ENCODE measurements around the gene ACTRT2.

The ACTRT2 gene

GRCh38 chr1:3017440-3018050 is 3.7 kb upstream of the ACTRT2 start:
- Mint-ChIP-seq H3K4me3 (no peak overlapping the region), H3K36me3 (no peaks in the 10 kb centered on the region), H3K9me3 (ENCODE audit: low read depth) (no peaks in the 10 kb centered on the region), H3K27me3 (peaks cover 3% of the 10 kb centered on the region), H3K27ac (no peak overlapping the region), H3K4me1 (ENCODE audit: low read depth) (peaks cover 2% of the 10 kb centered on the region)

GRCh38 chr1:3018051-3018471 is 3.2 kb upstream of the ACTRT2 start:
- no peaks in the 10 kb centered on the region for H3K9me3 Mint-ChIP-seq (ENCODE audit: low read depth)
- H3K4me3 Mint-ChIP-seq = no peak overlapping the region
- H3K27me3 Mint-ChIP-seq = peaks cover 3% of the 10 kb centered on the region
- peaks cover 2% of the 10 kb centered on the region for H3K4me1 Mint-ChIP-seq (ENCODE audit: low read depth)
- no peak overlapping the region for H3K27ac Mint-ChIP-seq
- H3K36me3 Mint-ChIP-seq = no peaks in the 10 kb centered on the region

GRCh38 chr1:3018576-3018975 is 2.7 kb upstream of the ACTRT2 start:
- H3K27ac Mint-ChIP-seq = no peak overlapping the region
- H3K27me3 Mint-ChIP-seq = no peaks in the 10 kb centered on the region
- H3K9me3 Mint-ChIP-seq (ENCODE audit: low read depth) = no peaks in the 10 kb centered on the region
- H3K4me3 Mint-ChIP-seq = no peak overlapping the region
- no peaks in the 10 kb centered on the region for H3K36me3 Mint-ChIP-seq
- no peaks in the 10 kb centered on the region for H3K4me1 Mint-ChIP-seq (ENCODE audit: low read depth)

GRCh38 chr1:3019007-3019515 is 2.2 kb upstream of the ACTRT2 start:
- Mint-ChIP-seq H3K4me1 (ENCODE audit: low read depth) (no peaks in the 10 kb centered on the region), H3K4me3 (no peak overlapping the region), H3K9me3 (ENCODE audit: low read depth) (no peaks in the 10 kb centered on the region), H3K27ac (no peak overlapping the region), H3K36me3 (no peaks in the 10 kb centered on the region), H3K27me3 (no peaks in the 10 kb centered on the region)

- Mint-ChIP-seq H3K4me1 (ENCODE audit: low read depth) (no peaks in the 10 kb centered on the region), H3K27ac (no peak overlapping the region), H3K9me3 (ENCODE audit: low read depth) (no peaks in the 10 kb centered on the region), H3K36me3 (no peaks in the 10 kb centered on the region), H3K4me3 (no peak overlapping the region), H3K27me3 (no peaks in the 10 kb centered on the region)
Measured at GRCh38 chr1:3019516-3020051, 1.7 kb upstream of the ACTRT2 start.

GRCh38 chr1:3020263-3020909 is 881 bp upstream of the ACTRT2 start:
- H3K9me3 Mint-ChIP-seq (ENCODE audit: low read depth) = no peaks in the 10 kb centered on the region
- H3K36me3 Mint-ChIP-seq = no peaks in the 10 kb centered on the region
- no peaks in the 10 kb centered on the region for H3K4me1 Mint-ChIP-seq (ENCODE audit: low read depth)
- H3K27me3 Mint-ChIP-seq = no peaks in the 10 kb centered on the region
- no peak overlapping the region for H3K27ac Mint-ChIP-seq
- no peak overlapping the region for H3K4me3 Mint-ChIP-seq

- H3K9me3 Mint-ChIP-seq (ENCODE audit: low read depth) = no peaks in the 10 kb centered on the region
- H3K4me3 Mint-ChIP-seq = no peak overlapping the region
- H3K4me1 Mint-ChIP-seq (ENCODE audit: low read depth) = no peaks in the 10 kb centered on the region
- no peak overlapping the region for H3K27ac Mint-ChIP-seq
- no peaks in the 10 kb centered on the region for H3K36me3 Mint-ChIP-seq
- H3K27me3 Mint-ChIP-seq = no peaks in the 10 kb centered on the region
Measured at GRCh38 chr1:3021801-3022401, 634 bp downstream of the ACTRT2 start.

- Mint-ChIP-seq H3K36me3 (no peaks in the 10 kb centered on the region), H3K4me3 (no peak overlapping the region), H3K27me3 (no peaks in the 10 kb centered on the region), H3K4me1 (ENCODE audit: low read depth) (no peaks in the 10 kb centered on the region), H3K9me3 (ENCODE audit: low read depth) (no peaks in the 10 kb centered on the region), H3K27ac (no peak overlapping the region)
Measured at GRCh38 chr1:3022511-3022973, 1.3 kb downstream of the ACTRT2 start.

- no peaks in the 10 kb centered on the region for H3K9me3 Mint-ChIP-seq (ENCODE audit: low read depth)
- H3K36me3 Mint-ChIP-seq = no peaks in the 10 kb centered on the region
- no peak overlapping the region for H3K27ac Mint-ChIP-seq
- H3K27me3 Mint-ChIP-seq = no peaks in the 10 kb centered on the region
- H3K4me1 Mint-ChIP-seq (ENCODE audit: low read depth) = no peaks in the 10 kb centered on the region
- H3K4me3 Mint-ChIP-seq = no peak overlapping the region
Measured at GRCh38 chr1:3022976-3023375, 1.7 kb downstream of the ACTRT2 start.

GRCh38 chr1:3024019-3024418 is 2.8 kb downstream of the ACTRT2 start:
- Mint-ChIP-seq H3K4me3 (no peak overlapping the region), H3K36me3 (no peaks in the 10 kb centered on the region), H3K4me1 (ENCODE audit: low read depth) (no peaks in the 10 kb centered on the region), H3K27ac (no peak overlapping the region), H3K9me3 (ENCODE audit: low read depth) (no peaks in the 10 kb centered on the region), H3K27me3 (no peaks in the 10 kb centered on the region)

- Mint-ChIP-seq H3K4me1 (ENCODE audit: low read depth) (no peaks in the 10 kb centered on the region), H3K36me3 (no peaks in the 10 kb centered on the region), H3K27ac (no peak overlapping the region), H3K9me3 (ENCODE audit: low read depth) (no peaks in the 10 kb centered on the region), H3K4me3 (no peak overlapping the region), H3K27me3 (no peaks in the 10 kb centered on the region)
Measured at GRCh38 chr1:3024588-3024987, 3.3 kb downstream of the ACTRT2 start.

- no peak overlapping the region for H3K4me3 Mint-ChIP-seq
- H3K27ac Mint-ChIP-seq = no peak overlapping the region
- no peaks in the 10 kb centered on the region for H3K4me1 Mint-ChIP-seq (ENCODE audit: low read depth)
- no peaks in the 10 kb centered on the region for H3K9me3 Mint-ChIP-seq (ENCODE audit: low read depth)
- no peaks in the 10 kb centered on the region for H3K27me3 Mint-ChIP-seq
- H3K36me3 Mint-ChIP-seq = no peaks in the 10 kb centered on the region
Measured at GRCh38 chr1:3026124-3026523, 4.9 kb downstream of the ACTRT2 start.

GRCh38 chr1:3026581-3027391 is 5.5 kb downstream of the ACTRT2 start:
- H3K27ac Mint-ChIP-seq = no peak overlapping the region
- no peak overlapping the region for H3K4me3 Mint-ChIP-seq
- H3K4me1 Mint-ChIP-seq (ENCODE audit: low read depth) = no peaks in the 10 kb centered on the region
- H3K36me3 Mint-ChIP-seq = no peaks in the 10 kb centered on the region
- H3K27me3 Mint-ChIP-seq = no peaks in the 10 kb centered on the region
- no peaks in the 10 kb centered on the region for H3K9me3 Mint-ChIP-seq (ENCODE audit: low read depth)

- no peaks in the 10 kb centered on the region for H3K9me3 Mint-ChIP-seq (ENCODE audit: low read depth)
- H3K27me3 Mint-ChIP-seq = no peaks in the 10 kb centered on the region
- no peaks in the 10 kb centered on the region for H3K36me3 Mint-ChIP-seq
- H3K4me3 Mint-ChIP-seq = no peak overlapping the region
- peaks cover 2% of the 10 kb centered on the region for H3K4me1 Mint-ChIP-seq (ENCODE audit: low read depth)
- H3K27ac Mint-ChIP-seq = no peak overlapping the region
Measured at GRCh38 chr1:3027611-3028371, 6.5 kb downstream of the ACTRT2 start.

All from activated naive CD8-positive, alpha-beta T cell (primary cell).